Breast epithelium (tissue), 3 donors: Measurements from ENCODE around the gene PCP4L1.

Experiments used
- CTCF ChIP-seq, 3 donors: fragments of 450-650 bp; IDR thresholded peaks; one replicate each; pipeline ENCODE4 v1.5.1; 2016 to 2017; ENCODE audit warnings: antibody characterized with exemption in 3 of 3, mild to moderate bottlenecking in 3 of 3, moderate library complexity in 3 of 3
- POLR2AphosphoS5 ChIP-seq, 3 donors: sonication (generic); formaldehyde crosslinking; IDR thresholded peaks; one replicate each; pipeline ENCODE4 v1.6.1; 2017; ENCODE audit warnings: antibody characterized with exemption in 3 of 3

- no peak for TF ChIP-seq POLR2AphosphoS5 (IDR thresholded peaks at IDR 0.05)
- TF ChIP-seq CTCF (IDR thresholded peaks at IDR 0.05) = no peak
Measured at GRCh38 chr1:161311595-161312181, 53.1 kb downstream of the PCP4L1 start.
